Right lung (tissue), 5 donors: ENCODE measurements around the gene ATP2A2. TPM values are rescaled to one million over a fixed set of nuclear protein-coding genes. Genes with fewer than 3 reads are reported as not detected.
A peak's percentile ranks its signal among the peaks of the same experiment; 100 is the strongest.

Experiments
- DNase-seq, 2 donors: peaks; one replicate each; pipeline ENCODE4 v3.0.0-alpha.2; 2013
- polyA plus RNA-seq, 5 donors: library from polyadenylated mRNA; unstranded; fragments of 120-200 nt; gene quantifications; one replicate each; pipeline versions ENCODE4 v1.2.1 to v1.2.3, GENCODE V29; 2013; ENCODE audit warnings: inconsistent platforms in 1 of 5, low replicate concordance in 1 of 5; ENCODE audit not compliant: insufficient read length in 5 of 5, insufficient read depth in 1 of 5

ATP2A2 gene
- polyA plus RNA-seq, 5 donors, result 114 to 156 (median 122) TPM

DNA sequence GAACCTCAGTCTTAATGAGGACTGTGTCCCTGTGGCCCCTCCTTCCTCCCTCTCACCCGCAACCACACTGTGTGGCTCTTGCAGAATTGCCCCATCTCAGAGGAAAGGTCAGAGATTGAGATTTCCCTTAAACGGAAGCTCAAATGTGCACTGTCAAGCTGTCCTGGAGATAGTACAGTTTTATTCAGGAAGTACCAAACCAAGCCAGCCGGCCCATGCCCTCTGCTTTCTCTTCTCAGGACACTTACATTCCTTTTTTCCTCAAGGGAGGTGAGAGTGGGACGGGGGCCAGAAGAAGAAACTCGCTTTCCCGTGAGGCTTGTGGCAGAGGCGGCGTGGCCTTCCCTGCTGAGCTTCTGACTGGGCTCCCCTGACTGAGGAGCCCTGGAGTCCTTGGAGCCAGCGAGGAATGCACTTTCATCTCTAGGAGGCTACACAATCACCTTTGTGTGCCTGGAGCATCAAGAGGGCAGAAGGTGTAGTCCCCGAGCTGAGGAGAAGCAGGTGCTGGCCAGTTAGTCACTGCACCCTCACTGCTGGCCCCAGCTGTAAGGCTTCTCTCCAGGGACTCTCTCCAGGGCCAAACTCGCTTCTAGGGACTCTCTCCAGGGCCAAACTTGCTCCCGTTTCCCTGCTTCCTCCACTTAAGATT is 24.1 kb upstream of the ATP2A2 start:
- DNase-seq, result no peak

DNA sequence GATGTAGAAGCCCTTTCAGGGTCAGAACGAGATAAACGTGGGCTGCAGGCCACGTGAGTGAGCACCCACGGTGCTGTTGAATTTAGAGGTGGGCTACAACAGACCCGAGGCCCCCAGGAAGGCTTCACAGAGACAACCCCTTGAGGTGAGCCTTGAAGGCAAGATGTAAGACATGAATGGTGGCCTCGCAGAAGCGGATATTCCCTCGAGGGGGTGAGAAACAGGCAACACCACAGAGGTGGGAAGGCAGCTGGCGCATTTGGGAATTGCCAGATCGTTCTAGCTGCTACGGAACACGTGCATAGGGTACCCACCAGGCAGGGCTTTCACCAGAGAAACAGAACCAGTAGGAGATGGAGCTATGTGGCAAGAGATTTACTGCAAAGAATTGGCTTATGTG is 22.6 kb upstream of the ATP2A2 start:
- no peak for DNase-seq

DNA sequence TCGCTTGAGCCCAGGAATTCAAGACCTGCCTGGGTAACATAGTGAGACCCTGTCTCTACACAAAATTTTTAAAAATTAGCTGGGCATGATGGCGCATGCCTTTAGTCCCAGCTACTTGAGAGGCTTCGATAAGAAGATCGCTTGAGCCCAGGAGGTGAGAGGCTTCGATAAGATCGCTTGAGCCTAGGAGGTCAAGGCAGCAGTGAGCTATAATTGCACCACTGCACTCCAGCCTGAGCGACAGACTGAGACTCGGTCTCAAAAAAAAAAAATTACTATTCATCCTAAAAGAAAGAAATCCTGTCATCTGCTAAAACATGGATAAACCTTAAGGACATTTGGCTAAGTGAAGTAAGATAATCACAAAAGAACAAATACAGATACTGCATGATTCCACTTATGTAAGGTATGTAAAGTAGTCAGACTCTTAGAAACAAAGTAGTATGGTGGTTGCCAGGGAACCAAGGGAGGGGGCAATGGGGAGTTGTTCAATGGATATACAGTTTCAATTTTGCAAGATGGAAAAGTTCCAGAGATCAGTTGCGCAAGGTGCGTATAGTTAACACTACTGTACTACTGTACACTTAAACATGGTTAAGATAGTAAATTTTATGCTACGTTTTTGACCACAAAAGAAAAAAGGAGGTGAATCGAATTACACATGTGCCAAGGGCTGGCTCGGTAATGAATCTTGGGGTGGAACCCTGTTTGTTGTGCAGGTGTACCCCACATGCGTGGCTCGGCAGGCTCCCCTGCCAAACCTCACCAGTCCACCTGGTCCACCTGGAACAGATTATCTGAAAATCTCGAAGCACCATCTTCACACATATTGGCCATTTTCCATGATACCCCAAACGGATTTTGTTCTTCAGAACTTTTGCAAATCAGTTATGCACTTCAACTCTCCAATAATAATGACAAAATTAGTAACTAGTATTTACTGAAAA is 18.3 kb upstream of the ATP2A2 start:
- DNase-seq, result no peak

DNA sequence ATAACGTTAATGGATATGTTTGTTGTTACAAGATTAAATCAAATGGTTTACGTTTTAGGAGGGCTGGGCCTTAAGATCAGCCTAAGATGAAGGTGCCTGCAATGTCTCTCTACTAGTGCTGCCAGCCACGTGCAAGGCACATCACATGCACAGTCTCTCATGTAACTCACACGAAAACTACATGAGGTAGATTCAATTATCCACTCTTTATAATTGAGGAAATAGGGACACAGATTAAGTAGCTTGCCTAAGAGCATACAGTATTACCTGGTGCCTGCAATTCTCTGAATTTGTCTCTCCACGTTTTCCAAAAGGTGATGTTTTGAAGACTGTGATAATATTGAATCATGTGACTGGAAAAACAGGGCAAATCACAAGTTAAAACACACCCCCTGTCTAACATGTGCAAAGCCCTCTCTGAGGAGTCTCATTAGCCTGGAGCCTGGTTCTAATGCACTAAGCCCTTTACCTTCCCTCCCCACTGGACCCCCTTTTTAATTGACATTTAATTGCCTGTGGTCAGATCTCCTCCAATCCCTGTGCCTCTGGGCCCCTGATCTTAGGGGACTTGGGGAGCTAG is 14.6 kb upstream of the ATP2A2 start:
- no peak for DNase-seq

DNA sequence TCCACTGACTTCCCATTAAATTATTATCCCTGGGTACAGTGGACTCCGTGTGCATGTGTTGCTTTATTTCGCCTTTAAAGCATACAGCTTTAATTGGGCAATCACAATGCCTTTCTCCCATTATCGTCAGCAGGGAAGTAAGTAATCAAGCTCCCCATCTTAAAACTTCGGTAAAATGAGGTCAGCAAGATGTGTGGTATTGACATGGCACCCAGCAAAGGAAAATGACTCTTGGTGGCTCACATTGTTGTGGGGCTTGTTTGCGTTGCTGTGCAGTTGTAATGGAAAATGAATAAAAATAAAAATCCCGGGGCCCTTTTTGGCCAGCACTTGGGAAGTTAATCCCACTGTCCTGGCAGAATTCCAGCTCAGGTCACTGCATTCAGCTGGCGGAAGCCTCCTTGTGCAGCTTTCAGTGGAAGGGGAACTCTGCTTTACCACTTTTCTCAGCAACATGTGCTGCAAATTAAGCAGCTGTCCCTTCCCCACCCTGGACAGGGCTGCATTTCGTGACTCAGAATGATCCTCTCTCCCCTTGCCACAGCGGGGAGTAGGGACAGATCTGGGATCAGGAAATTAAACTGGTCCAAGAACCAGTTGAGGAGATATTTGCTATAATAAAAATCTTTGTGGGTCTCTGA is 13.9 kb upstream of the ATP2A2 start:
- peak in 1 of 2 donors; percentile 66 for DNase-seq

DNA sequence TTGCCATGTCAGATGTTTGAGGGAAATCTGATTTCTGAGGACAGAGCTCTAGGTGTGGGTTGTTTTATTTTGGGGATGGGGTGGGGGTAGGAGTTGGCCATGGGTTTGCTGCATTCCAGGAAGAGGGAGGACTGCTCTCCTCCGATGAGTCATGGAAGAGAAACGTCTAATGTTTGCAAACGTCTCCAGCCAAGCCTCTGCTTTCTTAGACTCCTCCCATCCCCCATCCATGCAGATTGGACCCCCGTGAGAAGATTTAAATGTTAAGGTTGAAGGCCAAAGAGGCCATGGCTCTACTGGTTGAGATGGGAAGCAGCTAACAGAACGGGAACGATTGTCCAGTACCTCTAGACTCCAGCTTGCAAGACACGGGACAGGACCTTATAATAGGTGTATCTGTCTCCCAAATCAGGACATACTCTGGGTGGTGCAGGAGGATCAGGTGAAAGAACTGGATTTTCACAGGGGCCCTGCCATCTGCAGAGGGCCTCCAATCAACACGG is 11.4 kb upstream of the ATP2A2 start:
- DNase-seq, result no peak

DNA sequence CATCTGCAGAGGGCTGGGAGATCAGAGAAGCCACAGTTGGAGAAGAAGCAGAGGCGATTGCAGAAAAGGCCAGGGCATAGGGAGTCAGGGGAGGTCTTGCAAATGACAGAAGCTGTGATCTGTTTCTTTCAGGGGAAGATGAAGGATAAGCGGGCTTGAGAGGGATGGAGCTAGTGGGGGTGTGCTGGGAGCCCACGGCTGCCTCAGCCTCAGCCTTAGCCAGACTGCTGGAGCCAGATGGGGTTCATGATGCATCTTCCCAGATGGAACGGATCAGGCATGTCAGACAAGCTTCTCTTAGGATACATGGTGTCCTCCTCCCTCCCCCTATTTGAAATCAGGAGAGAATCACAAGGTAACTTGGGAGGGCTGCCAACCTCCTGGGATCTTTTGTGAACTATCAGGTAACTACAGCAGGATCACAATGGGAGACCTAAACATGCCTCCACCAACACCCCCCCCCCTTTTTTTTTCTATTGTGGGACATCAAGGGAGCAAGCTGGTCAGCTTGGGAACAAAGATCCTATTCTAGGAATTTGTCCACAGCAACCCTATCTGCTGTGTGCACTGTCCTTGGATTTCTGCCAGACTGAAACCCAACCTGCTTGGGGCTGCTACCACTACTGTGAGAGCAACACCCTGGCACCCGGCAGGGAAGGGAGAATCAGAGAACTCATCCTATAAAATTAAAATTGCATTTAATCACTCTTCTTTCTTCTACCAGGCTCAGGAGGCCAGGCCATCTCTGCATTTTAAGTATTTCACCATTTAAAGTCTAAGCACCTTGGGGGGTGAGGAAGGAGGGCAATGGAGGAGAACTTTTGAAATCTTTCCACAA is 10.7 kb upstream of the ATP2A2 start:
- DNase-seq, result no peak

DNA sequence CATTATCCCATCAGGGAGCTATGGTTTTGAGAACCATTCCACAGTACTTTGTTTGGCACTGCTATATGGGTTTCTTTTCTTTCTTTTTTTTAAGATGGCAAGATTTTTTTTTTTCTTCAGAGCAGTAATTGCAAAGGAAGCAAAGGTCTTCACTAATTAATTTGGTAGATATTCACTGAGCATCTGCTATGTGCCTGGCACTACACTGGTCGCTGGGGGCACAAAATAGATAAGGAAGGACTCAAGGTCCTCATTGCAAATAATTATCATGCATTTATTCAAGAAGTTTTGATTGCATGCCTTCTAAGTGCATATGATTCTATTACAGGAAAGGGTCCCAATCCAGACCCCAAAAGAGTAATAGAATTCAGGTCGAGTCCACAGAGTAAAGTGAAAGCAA is 10.0 kb upstream of the ATP2A2 start:
- DNase-seq, result no peak

DNA sequence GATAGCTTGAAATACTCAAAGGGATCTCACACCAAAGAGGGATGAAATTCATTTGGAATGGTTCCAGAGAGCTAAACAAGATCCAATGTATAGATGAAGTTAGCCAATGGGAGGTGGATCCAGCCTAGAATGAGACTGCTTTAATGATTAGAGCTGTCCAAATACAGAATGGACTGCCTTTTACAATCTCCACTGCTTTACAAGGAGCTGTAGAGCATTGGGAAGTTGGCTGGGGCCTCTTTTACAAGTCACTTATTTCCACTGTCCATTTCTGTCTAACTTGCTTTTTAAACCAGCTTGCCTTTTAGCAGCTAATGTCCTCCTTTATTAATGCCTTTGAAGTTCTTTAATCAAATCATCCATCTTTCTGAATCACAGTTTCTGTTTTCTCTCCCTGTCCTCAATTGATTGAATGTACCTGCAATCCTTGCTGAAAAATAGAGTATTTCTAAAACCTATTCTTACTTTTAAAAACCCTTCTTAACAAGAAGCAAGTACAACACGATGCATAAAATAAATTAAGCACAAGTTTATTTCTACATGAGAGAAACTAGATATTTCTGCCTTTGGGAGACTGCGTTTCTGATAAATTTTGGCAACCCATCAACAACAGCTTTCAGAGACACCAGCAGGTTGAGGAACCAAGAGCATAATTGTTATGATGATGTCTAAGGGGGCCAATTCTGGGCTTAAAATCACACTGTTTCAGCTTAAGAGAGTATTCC is 3.4 kb upstream of the ATP2A2 start:
- DNase-seq, result no peak

DNA sequence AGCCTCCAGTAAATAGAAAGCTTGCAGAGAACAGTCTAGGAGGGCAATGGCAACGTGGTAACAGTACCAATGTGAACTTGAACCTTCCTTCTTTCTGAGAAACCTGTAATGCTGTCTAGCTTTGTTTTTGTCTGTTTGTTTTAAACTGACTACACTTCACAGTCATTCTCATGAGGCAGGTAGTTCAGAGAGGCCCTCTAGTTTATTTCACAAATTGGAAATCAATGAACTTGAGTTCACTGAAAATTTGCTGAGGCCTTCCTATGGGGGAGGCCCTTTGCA is 2.9 kb upstream of the ATP2A2 start:
- no peak for DNase-seq

DNA sequence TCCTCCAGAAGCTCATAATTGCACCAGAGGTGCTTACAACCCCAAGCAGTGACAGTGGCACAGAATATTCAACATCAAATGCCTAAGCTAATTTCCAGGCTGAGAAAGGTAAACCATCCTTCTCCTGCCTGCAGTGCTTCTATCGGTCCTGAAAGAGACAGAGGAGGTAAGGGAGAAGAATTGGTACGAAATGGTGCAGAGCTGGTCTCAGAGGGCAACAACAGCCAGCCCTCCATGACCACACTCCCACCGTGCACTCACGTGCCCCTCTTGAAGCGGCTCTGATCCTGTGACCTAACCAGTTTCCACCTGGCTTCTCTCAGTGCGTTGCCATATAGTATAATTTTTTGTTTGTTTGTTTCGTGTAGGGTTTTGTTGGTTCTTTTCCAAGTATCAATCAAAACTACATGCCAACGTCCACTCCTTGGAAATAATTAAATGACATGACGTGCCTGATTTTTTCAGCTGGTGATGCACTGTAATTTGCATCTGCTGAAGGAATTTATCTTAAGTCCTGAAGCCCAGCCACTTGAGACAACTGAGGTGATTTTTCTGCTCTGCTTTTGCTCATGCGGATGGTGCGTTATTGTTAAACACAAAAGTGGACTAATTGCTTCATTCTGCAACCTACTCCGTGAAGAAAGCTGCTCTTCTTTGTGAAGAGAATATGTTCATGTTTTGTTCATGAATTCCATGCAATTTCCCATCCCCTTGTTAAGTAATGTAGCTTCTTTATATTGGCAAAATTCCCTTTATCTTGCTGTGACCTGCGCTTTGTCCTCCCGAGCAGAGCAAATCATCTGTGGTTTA is 1.3 kb upstream of the ATP2A2 start:
- no peak for DNase-seq

DNA sequence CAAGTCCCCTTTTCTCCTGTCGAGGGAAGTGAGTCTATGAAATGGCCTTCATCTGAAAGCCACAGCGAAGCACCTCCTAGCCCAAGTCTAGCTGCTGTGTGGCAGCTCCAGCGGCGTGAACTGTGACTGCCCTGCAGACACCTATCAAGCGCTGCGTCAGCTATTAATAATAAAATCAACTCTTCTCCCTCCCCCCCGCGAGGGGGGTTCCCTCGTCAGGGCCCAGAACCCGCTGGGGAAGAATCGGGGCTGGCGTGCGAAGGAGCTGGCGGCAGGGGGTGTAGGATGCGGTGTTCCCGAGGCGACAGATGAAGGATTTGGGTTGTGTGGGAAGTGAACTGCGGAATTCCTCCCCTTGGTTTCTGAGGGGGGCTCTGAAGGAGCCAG is 662 bp upstream of the ATP2A2 start:
- no peak for DNase-seq

DNA sequence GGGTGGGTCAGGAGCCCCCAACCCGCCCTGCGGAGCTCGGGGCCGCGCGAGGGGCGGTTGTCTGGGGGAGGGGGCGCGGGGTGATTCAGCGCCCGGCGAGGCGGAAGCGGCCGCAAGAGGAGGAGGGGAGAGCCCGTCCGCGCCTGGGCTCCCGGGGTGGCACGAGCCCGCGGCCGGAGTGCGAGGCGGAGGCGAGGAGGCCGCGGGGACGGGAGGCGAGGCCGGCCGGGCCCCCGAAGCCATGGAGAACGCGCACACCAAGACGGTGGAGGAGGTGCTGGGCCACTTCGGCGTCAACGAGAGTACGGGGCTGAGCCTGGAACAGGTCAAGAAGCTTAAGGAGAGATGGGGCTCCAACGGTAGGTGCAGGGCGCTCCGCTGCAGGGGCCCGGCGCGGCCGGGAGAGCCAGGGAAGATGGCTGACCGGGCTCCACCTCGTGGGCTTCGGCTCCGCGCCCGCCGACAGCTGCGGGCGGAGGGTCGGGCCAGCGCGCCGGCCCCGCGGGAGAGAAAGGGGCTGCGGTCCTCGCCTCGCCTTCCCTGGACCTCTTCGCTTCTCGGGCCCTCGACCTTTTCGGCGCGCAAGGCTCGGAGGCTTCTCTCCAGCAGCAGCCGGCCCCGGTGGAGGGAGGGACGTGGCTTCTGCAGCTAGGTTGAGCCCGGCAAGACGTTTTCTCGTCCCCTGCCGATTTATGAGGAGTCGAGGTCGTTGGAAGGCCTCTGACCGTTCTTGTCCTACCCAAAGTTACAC is 677 bp downstream of the ATP2A2 start:
- no peak for DNase-seq

DNA sequence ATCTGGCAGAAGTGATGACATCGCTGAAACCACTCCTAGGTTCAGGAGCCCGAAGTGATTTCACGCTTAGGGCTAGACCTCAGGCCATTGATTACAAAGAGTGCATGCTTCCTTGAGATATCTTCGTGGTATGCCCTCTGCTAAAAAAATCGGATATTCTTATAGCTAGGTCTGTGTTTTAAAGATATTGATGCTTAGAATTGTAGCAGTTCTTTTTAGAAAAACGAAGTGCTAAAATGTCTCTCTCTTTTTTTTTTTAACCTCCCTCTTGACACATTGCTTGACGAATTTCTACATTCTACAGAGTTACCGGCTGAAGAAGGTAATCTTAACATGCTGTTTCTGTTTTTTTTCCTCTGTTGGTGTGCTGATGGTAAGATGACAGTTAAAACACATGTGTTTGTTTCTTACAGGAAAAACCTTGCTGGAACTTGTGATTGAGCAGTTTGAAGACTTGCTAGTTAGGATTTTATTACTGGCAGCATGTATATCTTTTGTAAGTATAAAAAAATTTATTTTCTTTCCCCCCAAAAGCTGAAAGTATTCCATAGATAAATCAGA is 1.3 kb downstream of the ATP2A2 start:
- no peak for DNase-seq

DNA sequence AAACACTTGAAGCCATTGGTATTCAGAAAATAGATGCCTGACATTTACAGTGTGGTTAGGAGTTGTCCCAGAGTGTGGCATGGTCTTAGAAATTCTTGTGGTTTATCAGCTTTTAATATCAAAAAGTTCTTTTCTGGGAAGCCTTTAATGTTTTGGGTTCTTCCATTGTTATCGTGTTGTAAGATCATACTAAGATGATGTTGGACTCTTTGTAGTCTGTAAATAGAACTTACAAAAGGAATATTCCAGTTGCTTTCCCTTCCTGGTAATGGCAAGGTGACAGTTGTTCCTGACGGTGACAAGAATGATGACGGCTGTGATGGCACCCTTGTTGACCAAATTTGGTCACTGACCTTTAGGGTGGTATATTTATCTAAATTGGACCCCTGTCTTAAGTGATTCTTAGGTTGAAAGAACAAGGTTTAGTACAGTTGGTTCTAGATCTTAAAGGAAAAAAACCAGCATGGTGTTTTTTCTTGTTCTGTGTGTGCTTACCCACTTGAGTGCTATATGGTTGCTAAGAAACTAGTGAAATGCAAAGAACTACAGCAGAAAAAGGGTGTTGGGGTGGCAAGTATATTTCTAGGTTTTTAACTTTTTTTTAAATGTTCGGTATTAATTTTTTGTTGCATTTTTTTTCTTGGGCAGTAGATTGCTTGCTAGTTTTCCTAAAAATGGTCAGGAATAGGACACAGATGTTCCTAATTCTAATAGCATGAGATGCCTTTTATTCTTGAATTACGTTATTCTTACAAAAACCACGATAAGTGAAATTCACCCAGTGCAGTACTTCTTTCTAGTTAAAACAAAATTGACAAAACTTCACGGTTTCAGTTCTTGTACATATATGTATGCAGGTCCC is 2.1 kb downstream of the ATP2A2 start:
- no peak for DNase-seq

DNA sequence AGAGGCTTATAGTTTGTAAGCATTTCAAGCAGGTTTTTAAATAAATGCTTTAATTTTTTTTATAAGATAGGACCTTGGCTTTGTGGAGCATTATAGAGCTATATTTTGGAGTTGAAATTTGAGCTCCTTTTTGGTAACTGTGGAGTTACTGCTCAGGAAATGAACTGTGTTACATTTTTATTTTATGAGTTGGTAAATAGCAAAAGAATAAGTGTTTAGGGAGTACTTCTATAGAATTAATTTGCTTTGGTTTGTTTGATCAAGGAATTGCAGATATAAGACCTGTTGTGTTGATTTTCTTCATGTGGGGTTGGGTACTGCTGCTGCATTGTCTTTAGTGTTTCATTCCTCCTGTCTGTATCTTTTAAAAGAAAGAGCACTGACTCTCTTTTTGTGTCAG is 3.5 kb downstream of the ATP2A2 start:
- DNase-seq, result no peak

DNA sequence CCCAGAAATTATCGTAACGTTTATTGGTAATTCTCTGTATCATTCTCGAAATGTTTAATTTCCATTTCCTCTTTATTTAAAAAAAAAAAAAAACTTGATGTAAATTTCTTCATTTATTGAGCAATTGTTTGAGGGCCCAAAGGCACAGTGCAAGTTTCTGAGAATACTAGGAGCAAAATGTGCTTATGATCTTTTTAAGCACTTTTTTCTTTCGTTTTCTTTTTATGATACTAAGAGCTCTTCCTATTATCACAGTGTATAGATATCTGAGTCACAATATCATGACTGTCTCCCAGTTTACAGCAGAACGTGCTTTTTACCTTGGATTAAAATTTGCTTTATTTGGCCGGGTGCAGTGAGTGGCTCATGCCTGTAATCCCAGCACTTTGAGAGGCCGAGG is 5.6 kb downstream of the ATP2A2 start:
- DNase-seq, result no peak

DNA sequence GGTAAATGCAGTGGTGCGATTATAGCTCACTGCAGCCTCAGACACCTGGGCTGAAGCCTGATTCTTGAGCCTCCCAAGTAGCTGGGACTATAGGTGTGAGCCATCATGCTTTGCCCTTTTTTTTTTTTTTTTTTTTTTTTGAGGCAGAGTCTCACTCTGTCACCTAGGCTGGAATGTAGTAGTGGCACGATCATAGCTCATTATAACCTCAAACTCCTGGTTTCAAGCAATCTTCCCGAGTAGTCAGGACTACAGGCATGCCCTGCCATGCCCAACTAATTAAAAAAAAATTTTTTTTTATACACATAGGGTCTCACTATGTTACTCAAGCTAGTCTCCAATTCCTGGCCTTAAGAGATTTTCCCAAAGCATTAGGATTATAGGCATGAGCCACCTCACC is 6.9 kb downstream of the ATP2A2 start:
- DNase-seq, result no peak
